WTC11 (cell line): ENCODE results near the gene HMCN1. TPM values are rescaled to one million over a fixed set of nuclear protein-coding genes. Genes with fewer than 3 reads are reported as not detected.

Source experiments
- ATAC-seq: fragments of 200-7000 bp; cut with Tn5 transposase; 2 replicates; pipeline ENCODE4 v1.10.0; 2021; ENCODE audit warnings: mild to moderate bottlenecking, moderate library complexity
- CTCF ChIA-PET: fragments of 300-600 bp; sonication (Branson Sonifier 250); formaldehyde crosslinking; loops from one replicate; lab custom pipeline; 2021; ENCODE audit warnings: antibody characterized with exemption; lab: Charles Lee
- POLR2A ChIA-PET: fragments of 350-600 bp; sonication (Branson Sonifier 250); formaldehyde crosslinking; loops from one replicate; lab custom pipeline; 2021; ENCODE audit warnings: antibody characterized with exemption; lab: Charles Lee
- DNase-seq: peaks from one replicate; pipeline ENCODE4 v3.0.0; 2021; ENCODE audit warnings: low spot score
- H3K27ac Mint-ChIP-seq: 2 replicates; pipeline ENCODE4 v1.8.0; 2021; ENCODE audit warnings: mixed read lengths
- H3K27me3 Mint-ChIP-seq: 2 replicates; pipeline ENCODE4 v1.8.0; 2021; ENCODE audit warnings: low read depth, mild to moderate bottlenecking, moderate library complexity, mixed read lengths
- H3K36me3 Mint-ChIP-seq: 2 replicates; pipeline ENCODE4 v1.8.0; 2021; ENCODE audit warnings: mixed read lengths
- H3K4me1 Mint-ChIP-seq: 2 replicates; pipeline ENCODE4 v1.8.0; 2022; ENCODE audit warnings: mixed read lengths
- H3K4me3 Mint-ChIP-seq: 2 replicates; pipeline ENCODE4 v1.8.0; 2021; ENCODE audit warnings: mild to moderate bottlenecking, moderate library complexity, mixed read lengths
- H3K9me3 Mint-ChIP-seq: 2 replicates; pipeline ENCODE4 v1.8.0; 2021; ENCODE audit warnings: mixed read lengths
- CBFB ChIP-seq: sonication (generic); formaldehyde crosslinking; IDR thresholded peaks from 2 replicates; pipeline ENCODE4 v1.8.1; 2022; ENCODE audit warnings: mild to moderate bottlenecking, low read depth, missing genetic modification reagents
- CREB1 ChIP-seq: sonication (generic); formaldehyde crosslinking; IDR thresholded peaks from 2 replicates; pipeline ENCODE4 v1.8.0; 2023; ENCODE audit warnings: mild to moderate bottlenecking, missing genetic modification reagents
- FOXP1 ChIP-seq: sonication (generic); formaldehyde crosslinking; IDR thresholded peaks from 2 replicates; pipeline ENCODE4 v1.8.0; 2022; ENCODE audit warnings: missing genetic modification reagents, mild to moderate bottlenecking, moderate library complexity, borderline replicate concordance
- GRHL2 ChIP-seq: fragments of 250-450 bp; sonication (Bioruptor Pico); IDR thresholded peaks from 2 replicates; pipeline ENCODE4 v1.8.0; 2022; ENCODE audit warnings: mild to moderate bottlenecking, moderate library complexity; ENCODE audit not compliant: insufficient replicate concordance, severe bottlenecking
- JUN ChIP-seq: sonication (generic); formaldehyde crosslinking; IDR thresholded peaks from 2 replicates; pipeline ENCODE4 v1.8.0; 2023; ENCODE audit warnings: mild to moderate bottlenecking, missing genetic modification reagents
- NFYB ChIP-seq: sonication (generic); formaldehyde crosslinking; conservative IDR thresholded peaks from 2 replicates; pipeline ENCODE4 v1.8.0; 2022; ENCODE audit warnings: low read depth, missing genetic modification reagents
- NR3C1 ChIP-seq: sonication (generic); formaldehyde crosslinking; conservative IDR thresholded peaks from 2 replicates; pipeline ENCODE4 v1.8.1; 2023; ENCODE audit warnings: low read depth, mild to moderate bottlenecking, missing genetic modification reagents
- PRRX2 ChIP-seq: fragments of 250-450 bp; sonication (Bioruptor Pico); IDR thresholded peaks from 2 replicates; pipeline ENCODE4 v1.8.0; 2021; ENCODE audit warnings: mild to moderate bottlenecking
- SP1 ChIP-seq: sonication (generic); formaldehyde crosslinking; conservative IDR thresholded peaks from 2 replicates; pipeline ENCODE4 v1.8.1; 2022; ENCODE audit warnings: missing genetic modification reagents
- TCF7 ChIP-seq: sonication (generic); formaldehyde crosslinking; IDR thresholded peaks from 2 replicates; pipeline ENCODE4 v1.8.0; 2022; ENCODE audit warnings: mild to moderate bottlenecking, low read depth, missing genetic modification reagents, moderate library complexity
- TEAD4 ChIP-seq: sonication (generic); formaldehyde crosslinking; IDR thresholded peaks from 2 replicates; pipeline ENCODE4 v1.8.0; 2022; ENCODE audit warnings: mild to moderate bottlenecking, missing genetic modification reagents
- TP53 ChIP-seq: sonication (generic); formaldehyde crosslinking; IDR thresholded peaks from 2 replicates; pipeline ENCODE4 v1.8.1; 2023; ENCODE audit warnings: mild to moderate bottlenecking, missing genetic modification reagents
- ZNF219 ChIP-seq: sonication (generic); formaldehyde crosslinking; IDR thresholded peaks from 2 replicates; pipeline ENCODE4 v1.8.0; 2023; ENCODE audit warnings: missing genetic modification reagents, mild to moderate bottlenecking, borderline replicate concordance
- total RNA-seq: library from RNA; stranded (reverse); gene quantifications from 3 replicates; pipeline ENCODE4 v1.2.3, GENCODE V29; 2021
- TF ChIP-seq, protein P1 (sequence below): sonication (generic); formaldehyde crosslinking; IDR thresholded peaks from 2 replicates; pipeline ENCODE4 v1.8.1; 2022; ENCODE audit warnings: low read depth, missing genetic modification reagents, borderline replicate concordance
- TF ChIP-seq, protein P2 (sequence below): sonication (generic); formaldehyde crosslinking; IDR thresholded peaks from 2 replicates; pipeline ENCODE4 v1.8.1; 2022; ENCODE audit warnings: mild to moderate bottlenecking, missing genetic modification reagents, moderate library complexity, borderline replicate concordance
- TF ChIP-seq, protein P3 (sequence below): sonication (generic); formaldehyde crosslinking; IDR thresholded peaks from 2 replicates; pipeline ENCODE4 v1.8.0; 2023; ENCODE audit warnings: missing genetic modification reagents, mild to moderate bottlenecking, borderline replicate concordance
- TF ChIP-seq, protein P4 (sequence below): sonication (generic); formaldehyde crosslinking; IDR thresholded peaks from 2 replicates; pipeline ENCODE4 v1.8.1; 2023; ENCODE audit warnings: mild to moderate bottlenecking, missing genetic modification reagents, borderline replicate concordance
- TF ChIP-seq, protein P5 (sequence below): fragments of 250-450 bp; sonication (Bioruptor Pico); IDR thresholded peaks from 2 replicates; pipeline ENCODE4 v1.8.0; 2021; ENCODE audit warnings: mild to moderate bottlenecking
- TF ChIP-seq, protein P6 (sequence below): sonication (generic); formaldehyde crosslinking; IDR thresholded peaks from 2 replicates; pipeline ENCODE4 v1.8.1; 2023; ENCODE audit warnings: mild to moderate bottlenecking, missing genetic modification reagents
- TF ChIP-seq, protein P7 (sequence below): sonication (generic); formaldehyde crosslinking; IDR thresholded peaks from 2 replicates; pipeline ENCODE4 v1.8.0; 2022; ENCODE audit warnings: mild to moderate bottlenecking, missing genetic modification reagents
- TF ChIP-seq, protein P8 (sequence below): fragments of 250-450 bp; sonication (Bioruptor Pico); IDR thresholded peaks from 2 replicates; pipeline ENCODE4 v1.9.0; 2021; ENCODE audit warnings: moderate library complexity, mild to moderate bottlenecking, inconsistent platforms, borderline replicate concordance

HMCN1 gene
- total RNA-seq, 1 experiment from 2014 or later, result 5.6 TPM

DNA sequence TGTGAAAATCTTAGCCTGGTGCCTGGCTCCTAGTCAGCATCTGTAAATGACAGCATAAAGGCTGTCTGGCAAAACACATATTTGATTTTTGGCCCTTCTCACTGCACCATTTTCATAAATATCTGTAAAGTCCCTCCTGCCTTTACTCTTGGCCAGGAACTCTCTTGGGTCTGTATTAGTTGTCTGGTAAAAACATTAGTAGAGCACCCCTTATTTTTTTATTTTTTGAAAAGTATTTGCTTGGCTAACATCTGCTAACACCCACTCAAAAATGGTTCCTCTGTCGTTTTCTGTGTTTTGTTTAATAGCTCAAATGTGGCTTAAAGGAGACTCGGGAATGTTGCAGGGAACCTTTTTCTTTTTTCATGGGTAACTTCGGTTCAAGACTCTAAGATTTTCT is 293.4 kb downstream of the HMCN1 start (continued):
- TF ChIP-seq CBFB (CRISPR knock-in tag) (no peak), NFYB (CRISPR knock-in tag) (no peak), ZNF219 (CRISPR knock-in tag) (no peak), SP1 (CRISPR knock-in tag) (no peak), TP53 (CRISPR knock-in tag) (no peak)
- TF ChIP-seq, protein P1, sequence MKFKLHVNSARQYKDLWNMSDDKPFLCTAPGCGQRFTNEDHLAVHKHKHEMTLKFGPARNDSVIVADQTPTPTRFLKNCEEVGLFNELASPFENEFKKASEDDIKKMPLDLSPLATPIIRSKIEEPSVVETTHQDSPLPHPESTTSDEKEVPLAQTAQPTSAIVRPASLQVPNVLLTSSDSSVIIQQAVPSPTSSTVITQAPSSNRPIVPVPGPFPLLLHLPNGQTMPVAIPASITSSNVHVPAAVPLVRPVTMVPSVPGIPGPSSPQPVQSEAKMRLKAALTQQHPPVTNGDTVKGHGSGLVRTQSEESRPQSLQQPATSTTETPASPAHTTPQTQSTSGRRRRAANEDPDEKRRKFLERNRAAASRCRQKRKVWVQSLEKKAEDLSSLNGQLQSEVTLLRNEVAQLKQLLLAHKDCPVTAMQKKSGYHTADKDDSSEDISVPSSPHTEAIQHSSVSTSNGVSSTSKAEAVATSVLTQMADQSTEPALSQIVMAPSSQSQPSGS (CRISPR knock-in tag), result no peak

DNA sequence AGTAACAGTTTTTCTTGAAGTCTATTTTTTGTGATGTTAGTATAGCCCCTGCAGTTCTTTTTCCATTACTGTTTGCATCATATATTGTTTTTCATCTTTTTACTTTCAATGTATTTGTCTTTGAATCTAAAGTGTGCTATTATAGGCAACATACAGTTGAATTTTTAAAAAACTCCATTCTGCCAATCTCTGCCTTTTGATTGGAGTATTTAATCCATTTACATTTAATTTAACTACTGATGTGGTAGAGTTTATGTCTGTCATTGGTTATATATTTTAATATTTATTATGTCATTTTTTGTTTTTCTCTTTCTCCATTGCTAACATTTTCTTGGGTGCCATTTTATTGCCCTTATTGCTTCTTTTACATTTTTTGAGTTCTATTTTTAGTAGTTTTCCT is 296.3 kb downstream of the HMCN1 start:
- ATAC-seq, result no peak
- CTCF ChIA-PET, result no interaction called here
- Mint-ChIP-seq H3K27ac (no peak overlapping the region), H3K9me3 (peaks cover 33% of the 10 kb centered on the region), H3K4me3 (no peak overlapping the region), H3K4me1 (no peaks in the 10 kb centered on the region), H3K27me3 (no peaks in the 10 kb centered on the region), H3K36me3 (peaks cover 13% of the 10 kb centered on the region)
- no peak for DNase-seq
- POLR2A ChIA-PET, result no interaction called here
- TF ChIP-seq, protein P2, sequence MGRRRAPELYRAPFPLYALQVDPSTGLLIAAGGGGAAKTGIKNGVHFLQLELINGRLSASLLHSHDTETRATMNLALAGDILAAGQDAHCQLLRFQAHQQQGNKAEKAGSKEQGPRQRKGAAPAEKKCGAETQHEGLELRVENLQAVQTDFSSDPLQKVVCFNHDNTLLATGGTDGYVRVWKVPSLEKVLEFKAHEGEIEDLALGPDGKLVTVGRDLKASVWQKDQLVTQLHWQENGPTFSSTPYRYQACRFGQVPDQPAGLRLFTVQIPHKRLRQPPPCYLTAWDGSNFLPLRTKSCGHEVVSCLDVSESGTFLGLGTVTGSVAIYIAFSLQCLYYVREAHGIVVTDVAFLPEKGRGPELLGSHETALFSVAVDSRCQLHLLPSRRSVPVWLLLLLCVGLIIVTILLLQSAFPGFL (CRISPR knock-in tag), result no peak
- TF ChIP-seq GRHL2 (no peak), CREB1 (CRISPR knock-in tag) (no peak), FOXP1 (CRISPR knock-in tag) (no peak), TCF7 (no peak), JUN (CRISPR knock-in tag) (no peak), PRRX2 (CRISPR knock-in tag) (no peak), NR3C1 (CRISPR knock-in tag) (no peak), TEAD4 (CRISPR knock-in tag) (no peak)
- TF ChIP-seq, protein P3, sequence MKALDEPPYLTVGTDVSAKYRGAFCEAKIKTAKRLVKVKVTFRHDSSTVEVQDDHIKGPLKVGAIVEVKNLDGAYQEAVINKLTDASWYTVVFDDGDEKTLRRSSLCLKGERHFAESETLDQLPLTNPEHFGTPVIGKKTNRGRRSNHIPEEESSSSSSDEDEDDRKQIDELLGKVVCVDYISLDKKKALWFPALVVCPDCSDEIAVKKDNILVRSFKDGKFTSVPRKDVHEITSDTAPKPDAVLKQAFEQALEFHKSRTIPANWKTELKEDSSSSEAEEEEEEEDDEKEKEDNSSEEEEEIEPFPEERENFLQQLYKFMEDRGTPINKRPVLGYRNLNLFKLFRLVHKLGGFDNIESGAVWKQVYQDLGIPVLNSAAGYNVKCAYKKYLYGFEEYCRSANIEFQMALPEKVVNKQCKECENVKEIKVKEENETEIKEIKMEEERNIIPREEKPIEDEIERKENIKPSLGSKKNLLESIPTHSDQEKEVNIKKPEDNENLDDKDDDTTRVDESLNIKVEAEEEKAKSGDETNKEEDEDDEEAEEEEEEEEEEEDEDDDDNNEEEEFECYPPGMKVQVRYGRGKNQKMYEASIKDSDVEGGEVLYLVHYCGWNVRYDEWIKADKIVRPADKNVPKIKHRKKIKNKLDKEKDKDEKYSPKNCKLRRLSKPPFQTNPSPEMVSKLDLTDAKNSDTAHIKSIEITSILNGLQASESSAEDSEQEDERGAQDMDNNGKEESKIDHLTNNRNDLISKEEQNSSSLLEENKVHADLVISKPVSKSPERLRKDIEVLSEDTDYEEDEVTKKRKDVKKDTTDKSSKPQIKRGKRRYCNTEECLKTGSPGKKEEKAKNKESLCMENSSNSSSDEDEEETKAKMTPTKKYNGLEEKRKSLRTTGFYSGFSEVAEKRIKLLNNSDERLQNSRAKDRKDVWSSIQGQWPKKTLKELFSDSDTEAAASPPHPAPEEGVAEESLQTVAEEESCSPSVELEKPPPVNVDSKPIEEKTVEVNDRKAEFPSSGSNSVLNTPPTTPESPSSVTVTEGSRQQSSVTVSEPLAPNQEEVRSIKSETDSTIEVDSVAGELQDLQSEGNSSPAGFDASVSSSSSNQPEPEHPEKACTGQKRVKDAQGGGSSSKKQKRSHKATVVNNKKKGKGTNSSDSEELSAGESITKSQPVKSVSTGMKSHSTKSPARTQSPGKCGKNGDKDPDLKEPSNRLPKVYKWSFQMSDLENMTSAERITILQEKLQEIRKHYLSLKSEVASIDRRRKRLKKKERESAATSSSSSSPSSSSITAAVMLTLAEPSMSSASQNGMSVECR, result no peak
- TF ChIP-seq, protein P4, sequence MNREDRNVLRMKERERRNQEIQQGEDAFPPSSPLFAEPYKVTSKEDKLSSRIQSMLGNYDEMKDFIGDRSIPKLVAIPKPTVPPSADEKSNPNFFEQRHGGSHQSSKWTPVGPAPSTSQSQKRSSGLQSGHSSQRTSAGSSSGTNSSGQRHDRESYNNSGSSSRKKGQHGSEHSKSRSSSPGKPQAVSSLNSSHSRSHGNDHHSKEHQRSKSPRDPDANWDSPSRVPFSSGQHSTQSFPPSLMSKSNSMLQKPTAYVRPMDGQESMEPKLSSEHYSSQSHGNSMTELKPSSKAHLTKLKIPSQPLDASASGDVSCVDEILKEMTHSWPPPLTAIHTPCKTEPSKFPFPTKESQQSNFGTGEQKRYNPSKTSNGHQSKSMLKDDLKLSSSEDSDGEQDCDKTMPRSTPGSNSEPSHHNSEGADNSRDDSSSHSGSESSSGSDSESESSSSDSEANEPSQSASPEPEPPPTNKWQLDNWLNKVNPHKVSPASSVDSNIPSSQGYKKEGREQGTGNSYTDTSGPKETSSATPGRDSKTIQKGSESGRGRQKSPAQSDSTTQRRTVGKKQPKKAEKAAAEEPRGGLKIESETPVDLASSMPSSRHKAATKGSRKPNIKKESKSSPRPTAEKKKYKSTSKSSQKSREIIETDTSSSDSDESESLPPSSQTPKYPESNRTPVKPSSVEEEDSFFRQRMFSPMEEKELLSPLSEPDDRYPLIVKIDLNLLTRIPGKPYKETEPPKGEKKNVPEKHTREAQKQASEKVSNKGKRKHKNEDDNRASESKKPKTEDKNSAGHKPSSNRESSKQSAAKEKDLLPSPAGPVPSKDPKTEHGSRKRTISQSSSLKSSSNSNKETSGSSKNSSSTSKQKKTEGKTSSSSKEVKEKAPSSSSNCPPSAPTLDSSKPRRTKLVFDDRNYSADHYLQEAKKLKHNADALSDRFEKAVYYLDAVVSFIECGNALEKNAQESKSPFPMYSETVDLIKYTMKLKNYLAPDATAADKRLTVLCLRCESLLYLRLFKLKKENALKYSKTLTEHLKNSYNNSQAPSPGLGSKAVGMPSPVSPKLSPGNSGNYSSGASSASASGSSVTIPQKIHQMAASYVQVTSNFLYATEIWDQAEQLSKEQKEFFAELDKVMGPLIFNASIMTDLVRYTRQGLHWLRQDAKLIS (CRISPR knock-in tag), result no peak
- TF ChIP-seq, protein P5, sequence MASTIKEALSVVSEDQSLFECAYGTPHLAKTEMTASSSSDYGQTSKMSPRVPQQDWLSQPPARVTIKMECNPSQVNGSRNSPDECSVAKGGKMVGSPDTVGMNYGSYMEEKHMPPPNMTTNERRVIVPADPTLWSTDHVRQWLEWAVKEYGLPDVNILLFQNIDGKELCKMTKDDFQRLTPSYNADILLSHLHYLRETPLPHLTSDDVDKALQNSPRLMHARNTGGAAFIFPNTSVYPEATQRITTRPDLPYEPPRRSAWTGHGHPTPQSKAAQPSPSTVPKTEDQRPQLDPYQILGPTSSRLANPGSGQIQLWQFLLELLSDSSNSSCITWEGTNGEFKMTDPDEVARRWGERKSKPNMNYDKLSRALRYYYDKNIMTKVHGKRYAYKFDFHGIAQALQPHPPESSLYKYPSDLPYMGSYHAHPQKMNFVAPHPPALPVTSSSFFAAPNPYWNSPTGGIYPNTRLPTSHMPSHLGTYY (CRISPR knock-in tag), result no peak
- TF ChIP-seq, protein P6, sequence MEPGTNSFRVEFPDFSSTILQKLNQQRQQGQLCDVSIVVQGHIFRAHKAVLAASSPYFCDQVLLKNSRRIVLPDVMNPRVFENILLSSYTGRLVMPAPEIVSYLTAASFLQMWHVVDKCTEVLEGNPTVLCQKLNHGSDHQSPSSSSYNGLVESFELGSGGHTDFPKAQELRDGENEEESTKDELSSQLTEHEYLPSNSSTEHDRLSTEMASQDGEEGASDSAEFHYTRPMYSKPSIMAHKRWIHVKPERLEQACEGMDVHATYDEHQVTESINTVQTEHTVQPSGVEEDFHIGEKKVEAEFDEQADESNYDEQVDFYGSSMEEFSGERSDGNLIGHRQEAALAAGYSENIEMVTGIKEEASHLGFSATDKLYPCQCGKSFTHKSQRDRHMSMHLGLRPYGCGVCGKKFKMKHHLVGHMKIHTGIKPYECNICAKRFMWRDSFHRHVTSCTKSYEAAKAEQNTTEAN (CRISPR knock-in tag), result no peak
- TF ChIP-seq, protein P7, sequence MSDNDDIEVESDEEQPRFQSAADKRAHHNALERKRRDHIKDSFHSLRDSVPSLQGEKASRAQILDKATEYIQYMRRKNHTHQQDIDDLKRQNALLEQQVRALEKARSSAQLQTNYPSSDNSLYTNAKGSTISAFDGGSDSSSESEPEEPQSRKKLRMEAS (CRISPR knock-in tag), result no peak
- TF ChIP-seq, protein P8, sequence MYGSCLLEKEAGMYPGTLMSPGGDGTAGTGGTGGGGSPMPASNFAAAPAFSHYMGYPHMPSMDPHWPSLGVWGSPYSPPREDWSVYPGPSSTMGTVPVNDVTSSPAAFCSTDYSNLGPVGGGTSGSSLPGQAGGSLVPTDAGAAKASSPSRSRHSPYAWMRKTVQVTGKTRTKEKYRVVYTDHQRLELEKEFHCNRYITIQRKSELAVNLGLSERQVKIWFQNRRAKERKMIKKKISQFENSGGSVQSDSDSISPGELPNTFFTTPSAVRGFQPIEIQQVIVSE, result no peak
